GM19328 (cell line): Measurements from ENCODE around the gene ARID3A.
"Not testable (repeated sequence)": the region's sequence is repeated elsewhere in the genome, so short reads cannot be mapped to it uniquely, and the experiment has no call there.

Source experiments
- ATAC-seq: cut with Tn5 transposase; IDR thresholded peaks from one replicate; pipeline ENCODE4 v1.9.1; 2021; ENCODE audit warnings: mild to moderate bottlenecking, moderate library complexity; ENCODE audit not compliant: unreplicated experiment

The ARID3A gene

DNA sequence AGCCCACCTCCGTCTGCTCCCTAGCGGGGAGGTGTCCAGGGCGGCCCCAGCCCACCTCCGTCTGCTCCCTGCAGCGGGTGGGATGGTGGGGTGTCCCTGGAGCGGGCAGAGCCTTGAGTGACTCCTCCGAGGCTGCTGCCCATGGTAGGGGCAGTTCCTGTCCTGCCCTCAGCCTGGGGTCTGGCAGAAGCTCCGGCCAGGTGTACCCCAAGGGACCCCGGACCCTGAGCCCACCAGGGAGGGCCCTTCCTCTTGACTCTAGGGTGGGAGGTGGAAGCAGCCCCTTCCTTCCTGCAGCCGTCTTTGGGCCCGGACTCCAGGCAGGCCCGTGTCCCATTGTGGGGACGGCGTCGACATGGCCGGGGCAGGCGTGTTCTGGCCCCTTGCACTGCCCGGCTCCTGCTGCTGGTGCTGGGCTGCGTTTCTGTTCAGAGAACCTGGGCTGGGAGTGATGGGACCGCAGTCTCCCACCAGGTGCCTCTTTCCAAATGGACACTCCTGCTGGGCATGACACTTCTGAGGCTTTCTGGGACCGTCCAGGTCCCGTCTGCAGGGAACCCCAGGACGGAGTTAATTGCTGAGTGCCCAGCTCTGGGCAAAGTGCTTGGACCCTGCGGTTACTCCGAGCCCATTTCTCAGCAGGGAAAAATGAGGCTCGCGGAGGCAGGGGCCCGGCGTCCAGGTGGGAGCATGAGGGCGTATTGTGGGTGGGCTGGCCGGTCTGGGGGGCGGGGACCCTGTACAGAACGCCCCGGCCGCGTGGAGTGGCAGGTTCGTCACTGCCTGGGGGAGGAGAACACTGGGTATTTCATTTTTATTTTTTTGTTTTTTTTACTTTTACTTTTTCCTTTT is 19.8 kb downstream of the ARID3A start:
- no peak for ATAC-seq

DNA sequence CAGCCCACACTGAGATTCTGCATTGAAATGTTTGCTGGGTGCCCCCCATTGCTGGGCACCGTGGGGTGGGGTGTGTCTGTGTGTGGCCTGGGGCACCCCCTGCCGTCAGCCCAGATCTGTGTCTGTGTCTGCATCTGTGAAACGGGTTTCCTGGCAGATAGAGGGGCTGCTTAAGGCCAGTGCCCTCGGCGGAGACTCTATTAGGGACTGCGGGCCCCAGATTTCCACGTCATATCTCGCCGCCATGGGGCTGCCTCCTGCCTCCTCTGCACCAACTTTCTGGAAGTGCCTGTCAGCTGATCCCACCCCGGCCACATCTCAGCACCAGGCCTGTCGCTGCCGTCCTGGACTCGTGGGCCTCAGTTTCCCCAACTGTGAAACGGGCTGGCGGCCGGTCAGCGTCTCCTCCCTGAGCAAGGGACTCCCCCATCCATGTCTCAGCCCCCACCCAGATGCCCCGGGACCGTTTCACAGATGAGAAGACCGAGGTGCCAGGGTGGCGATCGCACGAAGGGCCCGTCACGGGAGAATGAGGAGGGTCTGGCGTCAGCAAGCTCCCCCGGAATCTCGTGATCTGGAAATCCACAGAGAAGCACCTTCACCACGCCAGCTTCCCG is 21.4 kb downstream of the ARID3A start:
- ATAC-seq = no peak

DNA sequence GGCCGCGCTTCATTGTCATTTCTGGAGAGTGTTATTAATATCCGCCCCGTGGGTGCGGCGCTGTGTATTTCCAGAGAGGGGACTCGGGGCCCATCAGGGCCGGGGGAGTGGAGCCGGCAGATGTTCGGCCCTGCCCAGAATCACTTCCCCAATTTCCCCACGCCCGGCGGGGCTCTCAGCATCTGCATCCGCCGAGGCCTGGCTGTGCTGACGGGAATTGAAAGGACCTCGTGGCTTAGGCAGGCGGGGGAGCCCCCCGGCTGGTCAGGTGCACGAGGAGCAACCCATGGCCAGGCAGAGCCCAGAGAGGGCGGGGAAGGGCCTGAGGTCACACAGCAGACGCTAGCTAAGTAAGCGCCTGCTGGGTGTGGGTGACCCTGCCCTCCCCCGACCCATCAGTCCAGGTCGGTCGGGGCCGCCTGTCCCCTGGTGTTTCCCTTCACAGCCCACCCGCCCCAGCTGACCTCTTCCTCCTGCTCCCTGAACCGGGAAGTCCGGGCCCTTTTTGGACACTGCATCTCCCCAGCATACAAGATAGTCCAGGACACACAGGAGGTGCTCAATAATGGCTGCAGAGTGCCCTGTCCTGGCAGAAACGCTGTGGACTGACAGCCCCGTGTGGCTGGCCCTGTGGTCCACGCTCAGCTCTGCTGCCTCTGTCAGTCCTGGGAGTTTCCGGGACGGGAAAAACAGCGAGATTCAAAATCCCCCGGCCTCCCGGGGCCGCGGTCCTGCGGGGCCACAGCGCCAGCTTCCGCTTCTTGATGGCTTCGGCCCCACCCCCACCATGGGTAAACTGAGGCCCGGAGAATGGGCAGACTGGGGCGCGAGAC is 22.1 kb downstream of the ARID3A start:
- peak; percentile 67 for ATAC-seq

DNA sequence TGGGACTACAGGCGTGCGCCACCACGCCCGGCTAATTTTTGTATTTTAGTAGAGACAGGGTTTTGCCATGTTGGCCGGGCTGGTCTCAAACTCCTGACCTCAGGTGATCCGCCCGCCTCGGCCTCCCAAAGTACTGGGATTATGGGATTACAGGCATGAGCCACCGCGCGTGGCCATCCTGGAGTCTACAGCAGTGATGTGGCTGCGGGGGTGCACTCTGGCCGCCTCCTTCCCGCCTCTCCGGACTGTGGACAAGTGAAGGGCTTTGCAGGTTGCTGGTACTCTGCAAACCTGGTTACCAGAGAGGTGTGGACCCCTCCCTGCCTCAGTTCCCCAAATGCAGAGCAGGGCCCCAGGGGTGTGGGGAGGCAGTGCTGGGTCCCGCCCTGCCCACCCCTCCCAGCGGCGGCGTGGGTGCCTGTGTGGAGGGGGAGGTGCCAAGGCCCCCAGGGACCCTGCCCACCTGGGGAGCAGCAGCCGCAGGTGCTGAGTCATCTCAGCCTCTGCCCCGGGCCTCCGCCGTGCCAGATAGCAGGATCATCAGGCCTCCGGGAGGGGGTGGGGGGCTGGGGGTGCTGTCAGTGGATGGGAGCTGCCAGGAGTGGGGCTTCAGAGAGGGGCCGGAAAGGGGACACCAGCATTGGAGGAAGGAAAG is 23.1 kb downstream of the ARID3A start:
- no peak for ATAC-seq

DNA sequence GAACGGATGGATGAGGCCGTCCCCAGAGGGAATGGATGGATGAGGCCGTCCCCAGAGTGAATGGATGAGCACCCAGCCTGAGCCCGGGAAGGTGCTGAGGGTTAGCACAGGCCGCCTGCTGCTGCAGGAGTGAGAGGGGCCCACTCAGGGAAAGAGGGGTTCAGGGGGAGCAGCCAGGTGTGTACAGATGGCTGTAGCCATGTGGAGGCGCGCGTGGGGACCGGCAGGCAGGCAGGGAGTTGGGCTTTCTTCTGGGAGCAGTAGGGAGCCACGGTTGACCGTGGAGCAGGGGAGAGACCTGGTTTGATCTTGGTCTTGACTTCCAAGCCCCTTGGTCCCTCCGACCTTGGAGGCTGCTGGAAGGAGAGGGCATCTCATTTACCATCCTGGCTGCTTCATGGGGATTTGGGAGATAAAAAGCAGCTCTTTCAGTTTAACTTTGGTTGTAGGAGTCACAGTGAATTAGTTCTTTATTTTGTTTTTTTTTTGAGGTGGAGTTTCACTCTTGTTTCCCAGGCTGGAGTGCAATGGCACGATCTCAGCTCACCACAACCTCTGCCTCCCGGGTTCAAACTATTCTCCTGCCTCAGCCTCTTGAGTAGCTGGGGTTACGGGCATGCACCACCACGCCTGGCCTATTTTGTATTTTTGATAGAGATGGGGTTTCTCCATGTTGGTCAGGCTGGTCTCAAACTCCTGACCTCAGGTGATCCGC is 24.7 kb downstream of the ARID3A start:
- no peak for ATAC-seq

DNA sequence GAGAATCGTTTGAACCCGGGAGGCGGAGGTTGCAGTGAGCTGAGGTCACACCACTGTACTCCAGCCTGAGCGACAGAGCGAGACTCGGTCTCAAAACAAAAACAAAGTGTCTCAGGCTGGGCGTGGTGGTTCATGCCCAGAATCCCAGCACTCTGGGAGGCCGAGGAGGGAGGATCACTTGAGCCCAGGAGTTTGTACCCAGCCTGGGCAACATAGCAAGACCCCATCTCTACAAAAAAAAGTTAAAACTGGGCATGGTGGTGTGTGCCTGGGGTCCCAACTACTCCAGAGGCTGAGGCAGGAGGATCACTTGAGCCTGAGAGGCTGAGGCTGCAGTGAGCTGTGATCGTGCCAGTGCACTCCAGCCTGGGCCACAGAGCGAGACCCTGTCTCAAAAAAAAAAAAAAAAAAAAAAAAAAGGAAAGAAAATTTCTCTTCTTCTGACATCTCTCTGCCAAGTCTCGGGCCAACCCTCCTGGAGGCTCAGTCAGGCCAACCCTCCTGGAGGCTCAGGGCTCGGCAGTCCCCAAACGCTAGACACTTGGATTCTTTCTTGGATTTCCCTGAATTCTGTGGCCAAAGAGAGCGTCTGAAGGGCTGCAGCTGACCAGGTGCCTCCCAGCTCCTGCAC is 26.3 kb downstream of the ARID3A start:
- no peak for ATAC-seq

DNA sequence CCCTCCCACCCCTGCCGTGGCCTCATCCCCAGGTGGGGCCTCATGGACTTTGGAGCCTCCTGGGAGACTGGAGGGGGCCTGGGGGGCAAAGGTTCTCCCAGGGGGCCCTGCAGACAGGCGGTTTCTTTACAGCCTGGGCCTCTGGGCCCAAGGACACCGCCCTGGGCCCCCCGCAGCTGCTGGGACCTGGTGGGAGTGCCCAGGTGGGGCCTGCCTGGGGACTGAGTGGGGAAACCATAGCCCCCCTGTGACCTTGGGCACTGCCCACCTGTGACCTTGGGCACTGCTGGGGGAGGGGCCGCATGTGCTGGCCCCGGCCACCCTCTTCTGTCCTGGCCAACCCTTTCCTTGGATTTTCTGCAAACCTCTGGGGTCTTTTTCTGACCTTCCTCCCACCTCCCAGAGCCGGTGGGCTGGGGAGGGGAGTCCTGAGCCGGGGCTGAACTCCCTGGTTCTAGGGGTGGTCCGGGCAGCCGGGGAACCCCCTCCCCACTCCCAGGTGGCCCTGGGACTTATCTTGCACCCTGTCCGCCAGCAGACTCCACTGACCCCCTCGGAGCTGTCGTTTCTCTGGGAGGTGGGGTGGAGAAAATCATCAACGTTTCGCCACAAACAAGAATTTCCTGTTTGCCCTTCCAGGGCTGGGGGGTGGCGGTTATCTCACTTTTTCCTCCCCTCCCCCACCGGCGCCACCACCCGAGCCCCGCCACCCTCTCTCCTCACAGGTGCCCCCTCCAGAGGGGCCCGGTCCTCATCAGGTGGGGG is 27.0 kb downstream of the ARID3A start:
- no peak for ATAC-seq

DNA sequence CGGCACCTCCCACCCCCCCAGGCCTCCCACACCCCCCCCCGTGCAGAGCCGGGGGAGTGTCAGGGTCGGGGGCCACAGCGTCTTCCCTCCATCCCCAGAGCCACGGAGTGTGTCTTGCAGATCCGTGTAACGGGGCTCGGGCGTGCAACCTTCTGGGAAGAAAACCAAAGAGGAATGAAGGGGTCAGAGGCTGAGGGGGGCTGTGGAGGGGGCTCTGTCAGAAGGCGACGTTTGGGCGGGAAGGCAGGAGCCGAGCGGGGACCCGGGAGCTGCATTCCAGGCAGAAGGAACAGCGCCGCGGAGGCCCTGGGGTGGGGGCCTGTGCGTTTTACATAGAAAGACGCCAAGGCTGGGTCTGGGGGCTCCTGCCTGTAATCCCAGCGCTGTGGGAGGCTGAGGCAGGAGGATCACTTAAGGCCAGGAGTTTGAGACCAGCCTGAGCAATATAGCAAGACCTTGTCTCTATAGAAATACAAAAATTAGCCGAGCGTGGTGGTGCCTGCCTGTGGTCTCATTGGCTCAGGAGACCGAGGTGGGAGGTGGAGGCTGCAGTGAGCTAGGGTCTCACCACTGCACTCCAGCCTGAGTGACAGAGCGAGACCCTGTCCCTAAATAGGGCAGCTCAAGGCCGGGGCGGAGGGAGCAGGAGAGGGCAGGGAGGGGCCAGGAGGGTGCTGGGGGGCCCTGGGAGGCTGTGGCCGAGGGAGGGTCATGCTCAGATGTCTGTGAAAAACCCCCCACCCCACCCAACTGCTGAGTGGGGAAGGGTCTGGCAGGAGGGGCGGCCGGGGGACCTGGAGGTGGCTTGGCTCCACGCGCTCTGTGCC is 27.8 kb downstream of the ARID3A start:
- no peak for ATAC-seq

DNA sequence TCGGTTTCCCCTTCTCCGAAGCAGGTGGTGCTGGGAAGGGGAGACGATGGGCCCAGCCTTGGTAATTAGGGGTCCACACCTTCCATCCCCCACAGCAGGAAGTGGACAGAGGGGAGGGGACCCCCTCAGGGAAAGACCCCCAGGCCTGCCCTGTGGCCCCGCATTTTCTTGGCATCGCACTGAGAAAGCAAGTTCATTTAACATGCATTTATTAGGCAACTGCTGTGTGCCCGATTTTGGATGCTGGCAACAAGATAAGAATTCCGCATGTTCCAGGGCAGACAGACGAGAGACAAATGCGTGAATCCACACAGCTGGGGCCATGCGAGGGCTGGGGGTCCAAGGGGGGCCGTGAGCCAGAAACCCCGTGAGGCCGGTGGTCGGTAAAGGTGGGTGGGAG is 28.4 kb downstream of the ARID3A start:
- no peak for ATAC-seq

DNA sequence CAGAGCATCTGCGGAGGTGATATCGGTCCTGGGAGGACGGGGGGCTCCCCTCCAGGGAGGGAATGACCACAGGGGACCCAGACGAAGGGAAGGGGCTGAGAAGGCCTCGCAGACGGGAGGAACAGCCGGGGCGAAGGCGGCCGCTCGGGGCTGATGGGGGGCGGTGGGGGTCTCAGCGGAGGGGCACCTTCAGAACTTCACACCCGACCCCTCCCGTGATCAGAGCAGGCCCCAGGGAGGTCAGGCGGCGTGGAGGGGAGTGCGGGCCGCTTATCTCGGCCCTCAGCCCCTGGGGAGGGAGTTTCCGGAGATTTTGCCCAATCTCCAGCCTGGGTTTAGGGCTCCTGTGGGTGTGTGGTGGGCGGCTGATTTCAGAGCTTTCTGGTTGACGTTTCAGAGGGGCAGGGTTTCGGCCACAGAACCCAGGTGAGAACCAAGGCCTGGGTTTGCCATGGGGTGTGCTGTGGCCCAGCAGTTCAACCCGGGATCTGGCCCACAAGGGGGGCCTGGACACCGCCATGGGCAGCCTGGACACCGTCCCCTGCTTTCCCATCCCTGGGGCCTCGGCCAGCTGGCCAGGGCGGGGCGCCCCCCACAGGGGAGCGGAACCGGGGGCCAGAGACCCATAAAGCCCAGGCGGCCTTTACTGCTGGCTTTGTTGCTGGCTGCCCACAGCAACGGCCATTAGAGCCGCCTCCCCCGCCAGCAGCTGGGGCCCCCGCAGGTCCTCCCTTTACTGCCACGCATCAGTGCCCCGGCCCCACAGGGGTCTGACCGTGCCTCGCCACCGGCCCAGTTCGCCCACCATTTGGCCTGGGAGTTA is 29.0 kb downstream of the ARID3A start:
- no peak for ATAC-seq

DNA sequence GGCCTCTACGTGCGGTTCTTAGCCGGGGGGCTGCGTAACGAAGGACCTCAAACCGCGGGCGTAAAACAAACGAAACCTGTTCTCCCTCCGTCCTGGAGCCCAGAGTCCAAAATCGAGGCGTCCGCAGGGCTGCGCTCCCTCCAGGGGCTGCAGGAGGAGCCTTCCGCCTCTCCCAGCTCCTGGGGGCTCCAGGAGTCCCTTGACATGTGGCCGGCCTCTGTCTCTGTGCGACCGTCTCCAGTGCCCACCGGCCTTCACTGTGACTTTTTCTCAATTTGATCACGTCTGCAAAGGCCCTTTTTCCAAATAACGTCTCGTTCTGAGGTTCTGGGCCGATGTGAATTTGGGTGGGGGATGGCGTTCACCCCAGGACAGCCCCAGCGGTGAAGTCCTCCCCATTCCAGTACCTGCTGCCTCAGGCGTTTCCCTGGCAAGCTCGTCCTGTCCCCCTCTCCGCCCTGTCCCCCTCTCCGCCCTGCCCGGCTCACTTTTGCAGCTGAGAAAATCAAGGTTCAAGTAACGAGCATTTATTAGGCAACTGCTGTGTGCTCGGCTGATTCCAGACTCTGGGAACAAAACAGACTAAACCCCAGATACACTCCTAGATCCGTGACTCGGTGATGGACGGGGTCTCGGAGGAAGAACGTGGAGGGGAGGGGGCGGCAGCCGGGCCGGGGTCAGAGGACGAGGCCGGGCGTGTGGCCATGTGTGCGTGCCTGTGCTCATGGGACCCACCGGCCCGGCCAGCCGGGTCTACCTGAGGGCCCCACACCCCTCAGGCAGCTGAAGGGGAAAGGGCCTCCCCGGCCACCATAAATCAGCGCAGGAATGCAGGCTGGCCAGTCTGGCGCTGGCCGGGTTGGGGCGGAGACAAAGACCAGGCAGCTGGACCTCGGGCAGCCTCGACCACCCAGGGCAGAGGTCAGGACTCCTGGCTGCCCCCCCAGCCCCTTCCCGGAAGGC is 30.2 kb downstream of the ARID3A start:
- no peak for ATAC-seq

DNA sequence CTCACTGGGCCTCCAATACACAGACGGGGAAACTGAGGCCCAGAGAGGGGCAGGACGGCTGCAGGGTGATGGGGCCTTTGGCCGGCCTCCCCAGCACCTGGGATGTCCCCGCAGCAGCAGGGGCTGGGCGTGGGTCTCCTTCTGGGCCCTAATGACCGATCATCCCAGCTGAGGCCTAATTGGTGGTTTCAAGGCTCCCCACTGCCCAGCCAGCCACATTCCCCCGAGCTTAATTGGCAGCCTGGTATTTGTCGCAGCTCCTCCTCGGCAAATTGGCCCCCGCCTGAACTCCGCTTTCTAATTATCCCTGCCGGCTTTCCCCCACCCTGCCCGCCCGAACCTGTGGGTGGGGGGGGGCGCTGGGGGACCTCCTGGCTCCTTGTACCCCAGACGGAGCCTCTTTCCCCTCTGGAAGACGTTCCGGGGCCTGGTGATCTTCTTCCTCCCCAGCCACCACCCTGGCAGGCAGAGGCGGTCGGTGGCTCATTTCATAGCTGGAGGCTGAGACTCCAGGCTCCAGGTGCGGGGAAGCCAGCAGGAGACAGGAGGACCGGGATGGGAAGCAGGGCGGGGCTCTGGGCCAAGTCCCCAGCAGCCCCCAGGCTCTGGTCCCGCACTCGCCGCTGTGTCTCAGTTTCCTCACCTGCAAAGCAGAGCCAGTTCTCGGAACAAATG is 31.1 kb downstream of the ARID3A start:
- ATAC-seq = no peak

DNA sequence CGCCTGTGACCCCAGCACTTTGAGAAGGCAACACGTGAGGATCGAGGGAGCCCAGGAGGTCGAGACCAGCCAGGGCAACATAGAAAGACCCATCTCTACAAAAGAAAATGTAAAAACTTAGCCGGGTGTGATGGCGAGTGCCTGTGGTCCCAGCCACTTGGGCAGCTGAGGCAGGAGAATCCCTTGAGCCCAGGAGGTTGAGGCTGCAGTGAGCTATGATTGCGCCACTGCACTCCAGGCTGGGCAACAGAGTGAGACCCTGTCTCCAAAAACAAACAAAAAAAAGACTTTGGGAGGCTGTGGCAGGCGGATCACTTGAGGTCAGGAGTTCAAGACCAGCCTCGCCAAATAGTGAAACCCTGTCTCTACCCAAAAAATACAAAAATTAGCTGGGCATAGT is 31.7 kb downstream of the ARID3A start:
- ATAC-seq = not testable (repeated sequence)

DNA sequence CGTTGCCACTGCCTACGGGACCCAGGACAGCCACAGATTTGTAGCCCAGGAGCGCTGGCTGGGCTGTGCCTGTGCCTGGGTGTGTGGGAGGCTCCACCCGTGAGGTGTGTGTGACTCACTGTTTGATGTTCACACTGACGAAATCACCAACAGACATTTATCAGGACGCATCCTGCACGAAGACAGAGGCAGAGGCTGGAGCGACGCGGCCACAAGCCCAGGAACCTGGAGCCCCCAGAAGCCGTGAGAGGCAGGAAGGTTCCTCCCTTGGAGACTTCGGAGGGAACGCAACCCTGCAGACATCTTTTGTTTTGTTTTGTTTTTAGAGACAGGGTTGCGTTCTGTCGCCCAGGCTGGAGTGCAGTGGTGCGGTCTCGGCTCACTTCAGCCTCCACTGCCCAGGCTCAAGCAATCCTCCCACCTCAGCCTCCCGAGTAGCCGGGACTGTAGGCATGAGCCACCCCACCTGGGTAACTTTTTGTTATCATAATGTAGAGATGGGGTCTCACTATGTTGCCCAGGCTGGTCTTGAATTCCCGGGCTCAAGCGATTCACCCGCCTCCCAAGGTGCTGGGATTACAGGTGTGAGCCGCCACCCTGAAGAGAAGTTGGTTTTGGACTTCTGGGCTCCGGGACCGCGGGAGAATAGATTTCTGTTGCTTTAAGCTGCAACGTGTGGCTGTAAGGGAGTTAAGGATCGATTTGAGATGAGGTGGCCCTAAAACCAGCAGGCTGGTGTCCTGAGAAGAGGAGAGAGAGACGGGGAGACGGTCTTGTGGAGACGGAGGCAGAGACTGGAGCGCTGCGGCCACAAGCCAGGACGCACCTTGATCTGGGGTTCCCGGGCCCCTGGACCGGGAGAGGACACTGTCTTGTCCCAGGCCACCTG is 33.4 kb downstream of the ARID3A start:
- no peak for ATAC-seq

DNA sequence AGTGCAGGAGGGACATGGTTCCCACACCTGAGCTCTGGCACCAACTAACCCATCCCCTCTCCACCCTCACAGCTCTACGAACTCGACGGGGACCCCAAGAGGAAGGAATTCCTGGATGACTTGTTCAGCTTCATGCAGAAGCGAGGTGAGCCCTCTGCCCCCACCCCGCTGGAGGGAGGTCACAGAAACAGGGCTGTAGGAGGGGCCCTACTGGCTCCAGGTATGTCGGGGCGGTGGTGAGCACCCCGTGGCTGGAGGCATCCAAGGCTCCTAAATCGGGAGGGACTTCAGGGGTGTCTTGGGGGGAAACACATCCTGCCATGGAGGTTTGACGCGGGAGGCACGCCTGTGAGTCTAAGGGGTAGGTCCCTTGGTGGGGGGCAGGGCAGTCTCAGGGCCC is 34.2 kb downstream of the ARID3A start:
- ATAC-seq = no peak
